GM18858 (cell line): ENCODE results near the gene GGA3.
"Not testable (repeated sequence)": the region's sequence is repeated elsewhere in the genome, so short reads cannot be mapped to it uniquely, and the experiment has no call there.

Source experiments
- ATAC-seq: cut with Tn5 transposase; IDR thresholded peaks from one replicate; pipeline ENCODE4 v1.9.1; 2021; ENCODE audit not compliant: unreplicated experiment

GGA3 gene

DNA sequence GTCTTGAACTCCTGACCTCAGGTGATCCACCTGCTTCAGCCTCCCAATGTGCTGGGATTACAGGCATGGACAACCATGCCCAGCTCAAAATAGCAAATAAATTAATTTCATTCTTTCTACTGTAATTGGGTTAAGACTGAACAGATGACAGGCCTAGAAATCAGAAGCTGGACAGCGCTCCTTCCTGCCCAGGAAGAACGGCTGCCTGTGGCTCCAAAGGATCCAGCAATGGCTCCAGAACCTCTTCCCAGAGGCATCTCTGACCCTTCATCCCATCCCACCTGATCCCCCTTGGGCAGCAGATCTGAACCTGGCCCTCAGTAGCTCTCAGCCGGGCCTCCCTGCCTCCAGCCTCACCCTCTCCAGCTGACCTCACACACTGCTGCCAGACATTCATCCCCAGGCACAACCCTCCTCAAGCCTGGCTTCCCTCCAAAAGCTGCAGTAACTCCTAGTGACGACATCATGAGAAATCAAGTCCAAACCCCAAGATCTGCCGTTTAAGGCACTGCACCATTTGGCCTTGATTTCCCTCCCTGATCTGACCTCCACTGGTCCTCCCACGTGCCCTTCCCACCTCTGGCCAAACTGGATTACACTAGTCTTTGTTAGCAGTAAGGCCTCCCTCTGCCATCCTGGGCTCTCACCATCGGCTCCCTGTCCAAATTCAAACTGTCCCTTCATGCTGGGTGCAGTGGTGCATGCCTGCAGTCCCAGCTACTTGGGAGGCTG, 12.7 kb upstream of the GGA3 start:
- ATAC-seq = no peak

DNA sequence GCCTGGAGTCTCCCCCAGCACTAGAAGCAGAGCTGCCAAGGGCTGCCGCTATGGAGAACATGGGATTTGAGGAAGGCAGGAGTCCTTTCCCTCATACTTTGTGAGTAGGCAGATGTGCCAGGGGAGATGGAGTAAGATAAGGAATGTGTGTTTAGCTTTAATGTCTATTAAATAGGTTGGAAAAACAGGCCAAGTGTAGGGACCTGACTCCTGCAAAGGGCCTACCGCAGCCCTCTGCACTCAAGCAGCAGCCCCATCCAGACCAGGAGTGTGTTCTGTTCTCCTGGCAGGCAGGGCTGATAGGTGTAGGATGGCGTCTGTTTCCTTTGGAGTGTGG, 11.4 kb upstream of the GGA3 start:
- ATAC-seq = no peak

DNA sequence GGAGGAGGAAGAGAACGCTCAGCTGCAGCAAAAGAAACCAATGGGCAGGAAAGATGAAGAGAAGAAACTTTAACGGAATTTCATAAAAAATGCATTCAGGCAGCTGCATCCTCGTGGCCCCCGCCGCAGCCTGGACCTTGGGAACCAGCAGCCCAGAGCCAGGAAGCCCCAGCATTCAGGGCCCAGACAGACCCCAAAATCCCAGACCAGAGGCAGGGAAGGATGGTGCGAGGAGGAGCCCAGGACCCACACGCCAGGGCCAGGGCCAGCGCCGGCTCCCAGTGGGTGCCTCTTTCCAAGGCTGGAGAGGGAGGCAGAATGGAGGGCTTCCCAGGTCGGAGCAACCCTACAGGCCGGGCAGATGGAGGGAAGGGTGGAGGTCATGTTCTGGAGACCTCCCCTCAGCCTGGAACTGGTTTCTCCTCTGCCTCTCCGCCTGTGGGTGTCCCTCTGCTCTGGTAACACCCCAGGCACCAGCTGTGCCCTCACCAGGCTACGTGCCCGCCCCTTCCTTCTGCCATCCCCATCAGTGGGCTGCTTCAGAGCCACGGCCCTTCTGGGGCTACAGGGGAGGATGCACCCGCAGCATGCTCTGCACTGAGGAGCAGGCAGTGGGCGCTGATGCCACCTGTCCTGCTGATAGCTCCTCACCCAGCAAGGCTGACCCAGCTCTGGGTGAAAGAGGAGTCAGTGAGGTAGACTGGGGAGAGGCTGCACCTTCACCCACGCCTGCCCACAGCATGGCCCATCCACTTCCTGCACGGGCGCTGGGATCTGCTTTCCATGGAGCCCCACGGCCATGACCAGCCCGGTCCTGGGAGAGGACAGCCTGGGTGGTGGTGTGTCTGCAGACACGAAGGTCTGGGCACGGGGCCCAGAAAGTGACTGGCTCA, 10.8 kb upstream of the GGA3 start:
- no peak for ATAC-seq

DNA sequence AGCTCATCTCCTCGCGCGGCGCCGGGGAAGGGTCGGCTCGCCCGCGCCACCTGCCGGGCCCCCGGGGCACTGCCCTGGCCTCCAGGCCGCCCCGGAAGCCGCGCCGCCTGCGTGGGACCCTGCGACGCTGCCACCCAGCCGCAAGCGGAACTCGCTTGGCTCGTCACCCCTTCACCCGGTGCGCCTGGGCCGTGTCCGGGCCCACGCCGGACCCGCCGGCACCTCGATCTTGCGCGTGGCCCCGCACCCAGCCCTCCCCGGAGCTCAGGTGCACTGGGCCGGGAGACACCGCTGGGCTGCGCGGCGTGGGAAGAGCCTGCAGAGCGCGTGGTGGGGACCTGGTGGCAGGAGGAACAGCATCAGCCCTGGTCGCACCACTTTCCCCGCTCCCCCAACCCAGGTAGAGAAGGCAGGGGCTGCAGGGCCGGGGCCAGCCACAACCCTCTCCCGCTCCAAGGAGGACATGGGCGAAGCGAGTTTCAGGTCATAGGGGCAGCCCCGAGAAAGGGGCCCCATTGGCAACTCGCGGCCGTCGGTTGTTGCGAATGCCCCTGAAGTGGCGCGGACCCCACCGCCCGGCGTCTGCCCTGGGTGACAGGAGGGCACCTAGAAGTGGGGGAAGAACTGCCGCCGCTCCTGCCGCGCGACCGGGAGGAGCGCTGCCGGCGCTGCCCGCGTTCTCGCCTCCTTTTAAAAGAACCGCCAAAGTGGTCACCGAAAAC, 10.0 kb upstream of the GGA3 start:
- ATAC-seq = no peak

DNA sequence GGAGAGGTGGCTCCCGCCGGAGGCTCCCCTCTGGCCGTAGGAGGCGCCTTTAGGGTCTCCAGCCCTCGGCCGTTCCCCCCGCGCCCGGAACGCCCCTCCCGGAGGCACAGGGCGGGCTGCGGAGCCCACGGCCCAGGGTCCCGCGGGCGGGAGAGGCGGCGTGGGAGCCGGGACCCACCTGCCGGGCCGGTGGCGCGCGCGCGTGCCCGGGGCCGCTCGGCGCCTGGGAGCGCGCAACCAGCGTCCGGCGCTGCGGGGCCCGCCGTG, 9.5 kb upstream of the GGA3 start, which contains the start of gene MIF4GD:
Gene MIF4GD (minus strand): TSS at position 266 of the 267 bp plus-strand sequence. CDS start 1,036 bp downstream, outside the sequence.
- ATAC-seq = peak; percentile 37

DNA sequence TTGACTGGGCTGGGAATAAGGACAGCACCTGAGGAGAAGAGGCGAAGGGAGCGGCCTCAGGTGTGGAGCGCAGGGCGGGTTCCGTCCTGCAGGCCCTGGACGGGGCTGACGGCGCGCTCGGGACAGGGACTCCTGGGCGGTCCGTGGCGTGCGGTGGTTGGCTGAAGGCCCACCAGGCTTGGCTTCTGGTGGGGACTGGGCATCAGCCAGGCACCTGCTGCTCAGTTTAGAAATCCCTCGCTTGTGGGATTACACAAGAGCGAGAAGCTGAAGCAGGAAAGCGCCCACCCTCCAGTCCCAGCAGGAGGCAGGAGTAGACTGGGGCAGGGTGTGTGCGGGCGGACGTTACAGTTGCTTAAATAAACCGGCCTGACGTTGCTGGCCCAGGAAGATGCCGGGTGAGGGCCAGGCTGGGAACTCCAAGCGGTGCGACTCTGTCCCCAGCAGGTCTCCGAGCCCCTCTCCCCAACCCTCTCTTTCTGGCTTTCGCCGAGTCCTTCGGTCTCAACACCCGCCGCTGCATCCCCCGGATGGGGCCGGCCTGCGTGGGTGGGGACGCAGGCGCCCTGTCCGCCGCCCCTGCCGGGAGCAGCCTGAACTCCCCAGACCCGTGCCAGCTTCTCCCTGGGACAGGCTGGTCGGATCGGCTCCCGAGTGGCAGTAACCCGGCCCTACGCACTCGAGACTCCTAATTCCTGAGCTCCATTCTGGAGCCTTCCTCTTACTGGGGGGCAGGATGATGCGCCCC, 9.0 kb upstream of the GGA3 start:
- peak; percentile 18 for ATAC-seq

DNA sequence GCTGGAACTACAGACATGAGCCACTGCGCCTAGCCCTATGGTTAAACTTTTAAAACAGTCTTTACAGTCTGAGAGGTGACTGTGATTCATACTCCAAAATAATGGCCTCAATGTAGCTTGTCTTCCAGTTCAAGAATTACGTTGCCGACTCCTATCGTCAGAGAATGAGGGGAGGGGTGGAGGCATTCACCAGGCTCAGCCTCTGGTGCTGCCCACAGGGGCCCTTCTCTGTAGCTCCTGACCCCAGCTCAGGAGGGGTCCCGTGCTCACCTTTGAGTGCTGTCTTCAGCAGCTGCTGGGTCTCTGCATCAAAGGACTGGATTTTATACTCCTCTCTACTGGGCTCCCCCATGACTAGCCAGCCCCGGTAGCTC, 8.4 kb upstream of the GGA3 start:
- ATAC-seq = no peak

DNA sequence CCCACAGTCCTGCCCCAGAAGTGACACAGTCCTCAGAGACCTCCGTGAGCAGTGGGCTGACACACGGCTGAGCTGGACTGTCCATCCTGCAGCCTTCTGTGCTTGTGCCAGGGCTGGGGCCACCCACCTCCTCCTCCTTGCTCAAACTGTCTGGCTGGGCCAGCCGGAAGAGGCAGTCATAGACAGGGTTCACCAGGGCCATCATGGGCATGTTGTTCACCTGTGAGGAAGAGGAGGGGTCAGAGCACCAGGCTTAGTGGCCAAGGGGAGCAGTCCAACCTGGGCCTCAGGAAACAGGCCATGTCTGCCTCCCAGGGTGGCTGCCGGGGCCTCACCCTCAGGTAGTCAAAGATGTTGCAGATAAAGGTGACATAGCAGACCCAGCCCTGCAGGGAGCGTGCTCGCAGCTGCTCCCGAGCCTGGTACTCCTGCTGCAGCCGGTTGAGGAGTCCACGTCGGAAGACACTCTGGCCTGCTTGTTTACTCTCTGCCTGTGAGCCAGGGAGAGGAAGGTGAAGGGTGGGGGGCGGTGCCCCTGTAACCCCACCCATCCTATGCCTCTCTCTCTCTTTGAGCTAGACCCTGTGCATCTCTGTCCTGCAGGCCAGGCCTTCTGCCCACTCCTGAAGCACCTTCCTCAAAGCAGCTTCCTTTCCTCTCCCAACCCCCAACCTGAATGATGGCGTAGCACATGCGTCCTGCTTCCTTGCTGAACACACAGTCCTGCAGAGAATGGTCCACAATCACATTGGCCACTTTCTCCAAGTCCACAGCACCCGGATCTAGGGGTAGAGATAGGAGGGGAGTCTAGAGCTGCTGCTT, 6.2 kb upstream of the GGA3 start:
- no peak for ATAC-seq

DNA sequence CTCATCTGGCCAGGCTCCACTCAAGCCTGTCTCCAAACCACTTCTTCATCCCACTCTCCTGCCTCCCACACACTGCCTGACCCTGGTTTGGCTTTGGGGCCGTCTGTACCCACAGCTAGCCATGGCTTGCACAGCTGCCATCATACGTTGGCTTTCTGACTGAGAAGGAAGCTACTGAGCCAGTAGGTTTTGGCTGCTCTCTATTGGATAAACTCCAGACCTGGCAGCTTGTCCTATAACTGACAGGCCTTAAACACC, 5.7 kb upstream of the GGA3 start:
- no peak for ATAC-seq

DNA sequence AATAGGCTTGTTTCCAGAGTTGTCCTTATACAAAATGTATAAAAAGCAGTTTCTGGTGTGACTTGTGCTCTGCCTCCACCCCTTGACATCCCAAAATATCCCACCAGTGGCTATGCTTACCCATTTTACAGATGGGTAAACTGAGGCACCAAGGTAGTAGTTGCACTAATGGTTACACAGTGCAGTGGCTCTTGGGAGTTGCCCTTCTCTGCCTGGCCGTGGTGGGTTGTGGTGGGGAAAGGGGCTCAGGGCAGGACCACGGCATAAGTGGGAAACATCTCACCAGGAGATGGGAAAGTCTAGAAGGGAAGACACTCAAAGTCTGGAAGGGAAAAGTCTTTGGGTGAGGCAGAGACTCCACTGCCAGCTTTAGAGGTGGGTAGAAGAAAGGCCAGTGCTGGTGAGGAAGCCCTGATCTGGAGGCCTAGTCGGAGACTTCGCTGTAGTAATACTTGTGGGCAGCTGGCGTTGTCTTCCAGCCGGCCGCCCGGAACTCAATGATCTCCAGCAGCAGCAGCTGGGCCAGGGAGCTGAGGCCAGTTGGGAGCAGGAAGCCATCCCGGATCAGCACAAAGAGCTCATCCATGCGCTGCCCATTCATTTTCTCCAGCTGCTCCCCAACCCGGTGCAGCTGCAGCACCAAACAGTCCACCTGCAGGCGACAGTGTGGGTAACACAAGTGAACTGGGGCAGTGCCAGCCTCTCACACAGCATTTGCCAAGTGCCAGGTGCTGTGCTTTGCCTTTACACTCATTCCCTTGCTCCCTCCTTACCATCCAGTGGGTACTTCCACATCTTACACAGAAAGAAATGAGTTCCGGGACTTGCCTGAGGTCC, 5.1 kb upstream of the GGA3 start:
- no peak for ATAC-seq

DNA sequence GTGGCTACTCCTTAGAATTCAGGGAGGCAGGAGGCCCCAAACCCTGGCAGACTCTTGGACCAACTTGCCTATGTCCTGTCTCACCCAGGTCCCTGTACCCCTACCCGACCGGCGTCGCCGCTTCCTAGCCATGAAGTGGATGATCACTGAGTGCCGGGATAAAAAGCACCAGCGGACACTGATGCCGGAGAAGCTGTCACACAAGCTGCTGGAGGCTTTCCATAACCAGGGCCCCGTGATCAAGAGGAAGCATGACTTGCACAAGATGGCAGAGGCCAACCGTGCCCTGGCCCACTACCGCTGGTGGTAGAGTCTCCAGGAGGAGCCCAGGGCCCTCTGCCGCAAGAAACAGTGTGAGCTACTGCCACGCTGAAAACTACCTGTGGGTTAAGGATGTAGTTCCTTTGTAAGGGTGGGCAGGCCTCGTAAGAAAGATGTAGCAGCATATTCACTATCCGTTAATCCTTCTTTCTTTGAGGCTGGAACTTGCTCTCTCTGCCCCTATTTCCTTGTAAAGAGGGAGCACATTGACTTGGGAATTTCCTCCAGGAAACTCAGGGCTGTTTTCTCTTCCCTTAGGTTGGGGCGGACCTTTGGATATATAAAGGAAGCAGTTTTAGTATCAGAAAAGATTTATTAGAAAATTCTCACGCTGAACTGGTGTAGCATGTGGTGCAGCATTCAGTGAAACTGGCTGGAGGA, 4.4 kb upstream of the GGA3 start:
- ATAC-seq = no peak

DNA sequence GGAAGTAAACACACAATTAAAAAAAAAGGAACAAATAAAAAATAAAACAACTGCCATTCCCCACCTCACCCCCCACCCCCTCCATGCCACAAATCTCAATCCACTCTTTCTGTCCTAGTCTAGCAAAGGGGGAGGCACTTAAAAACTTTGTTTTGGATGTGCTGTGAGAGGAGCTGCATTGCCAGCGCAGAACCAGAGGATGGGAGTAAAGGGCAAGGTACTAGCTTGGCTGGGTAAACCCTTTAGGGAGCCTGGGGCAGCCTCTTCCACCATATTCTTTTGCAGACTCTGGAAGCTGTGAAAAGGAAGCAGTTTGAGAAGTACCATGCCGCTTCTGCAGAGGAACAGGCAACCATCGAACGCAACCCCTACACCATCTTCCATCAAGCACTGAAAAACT, 1.6 kb upstream of the GGA3 start:
- no peak for ATAC-seq

DNA sequence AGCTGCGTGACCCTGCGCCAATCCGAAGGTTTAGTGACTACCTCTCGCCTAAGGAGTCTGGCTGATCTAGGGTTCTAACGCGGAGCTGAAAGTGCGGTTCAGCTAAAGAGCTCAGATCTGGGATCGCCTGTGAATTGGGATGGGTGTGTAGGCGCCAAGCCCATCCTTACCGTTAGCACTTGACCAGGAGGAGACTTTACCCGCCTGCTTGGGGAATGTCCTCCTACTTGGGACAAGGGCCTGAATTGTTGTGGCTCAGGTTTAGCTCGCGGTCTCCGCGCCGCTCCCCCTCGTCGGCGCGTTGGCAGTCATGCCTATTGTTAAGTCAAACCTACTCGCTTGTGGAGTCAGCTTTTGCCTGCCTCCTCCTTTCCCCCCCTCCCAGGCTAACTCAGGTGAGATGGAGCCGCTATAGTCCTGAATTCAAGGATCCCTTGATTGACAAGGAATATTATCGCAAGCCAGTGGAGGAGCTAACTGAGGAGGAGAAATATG, 753 bp upstream of the GGA3 start:
- ATAC-seq = no peak

DNA sequence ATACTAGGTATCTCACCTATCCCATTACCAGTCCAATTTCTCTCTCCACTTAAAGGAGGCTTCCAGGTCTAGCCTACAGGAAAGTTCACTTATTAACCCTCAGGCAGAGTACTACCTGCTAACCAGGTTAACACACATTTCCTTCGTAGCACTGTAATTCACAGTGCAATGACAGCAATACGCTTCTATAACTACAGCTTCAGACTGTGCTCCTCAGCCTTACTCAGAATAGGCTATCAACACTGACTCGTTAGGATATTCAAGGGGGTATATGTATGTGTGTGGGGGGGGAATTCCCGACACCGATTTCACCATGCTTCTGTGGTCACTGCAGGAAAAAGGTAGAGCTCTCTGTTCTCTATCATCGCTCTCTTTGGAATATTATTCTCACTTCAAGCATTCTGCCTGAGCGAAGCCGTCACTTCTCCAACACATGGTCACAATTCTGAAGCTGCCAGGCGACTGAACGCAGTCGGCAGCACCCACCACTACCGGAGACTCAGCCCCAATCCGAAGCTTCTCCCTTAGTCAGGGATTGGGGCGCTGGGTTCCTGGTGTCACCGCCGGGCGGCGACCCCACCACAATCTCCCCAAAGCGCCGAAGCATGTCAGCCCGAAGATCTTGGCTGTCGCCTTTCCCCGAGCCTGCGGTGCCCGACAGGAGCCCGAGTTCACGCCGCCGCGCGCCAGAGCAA, 618 bp downstream of the GGA3 start:
- ATAC-seq = no peak

DNA sequence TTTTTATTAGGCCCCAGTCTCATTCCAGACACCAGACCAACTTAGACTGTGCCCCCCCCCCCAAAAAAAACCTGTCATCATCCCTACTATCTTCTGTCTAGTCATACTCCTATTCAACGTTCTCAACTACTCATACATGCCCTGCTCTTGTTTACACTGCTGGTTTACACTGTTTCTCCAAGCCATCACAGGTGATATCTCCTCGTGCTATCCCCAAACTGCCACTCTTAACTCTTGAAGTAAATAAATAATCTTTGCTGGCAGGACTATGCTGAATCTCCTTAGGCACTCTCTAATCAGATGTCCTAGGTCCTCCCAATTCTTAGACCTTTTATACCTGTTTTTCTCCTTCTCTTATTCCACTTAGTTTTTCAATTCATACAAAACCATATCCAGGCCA, 4.2 kb downstream of the GGA3 start:
- ATAC-seq = not testable (repeated sequence)

DNA sequence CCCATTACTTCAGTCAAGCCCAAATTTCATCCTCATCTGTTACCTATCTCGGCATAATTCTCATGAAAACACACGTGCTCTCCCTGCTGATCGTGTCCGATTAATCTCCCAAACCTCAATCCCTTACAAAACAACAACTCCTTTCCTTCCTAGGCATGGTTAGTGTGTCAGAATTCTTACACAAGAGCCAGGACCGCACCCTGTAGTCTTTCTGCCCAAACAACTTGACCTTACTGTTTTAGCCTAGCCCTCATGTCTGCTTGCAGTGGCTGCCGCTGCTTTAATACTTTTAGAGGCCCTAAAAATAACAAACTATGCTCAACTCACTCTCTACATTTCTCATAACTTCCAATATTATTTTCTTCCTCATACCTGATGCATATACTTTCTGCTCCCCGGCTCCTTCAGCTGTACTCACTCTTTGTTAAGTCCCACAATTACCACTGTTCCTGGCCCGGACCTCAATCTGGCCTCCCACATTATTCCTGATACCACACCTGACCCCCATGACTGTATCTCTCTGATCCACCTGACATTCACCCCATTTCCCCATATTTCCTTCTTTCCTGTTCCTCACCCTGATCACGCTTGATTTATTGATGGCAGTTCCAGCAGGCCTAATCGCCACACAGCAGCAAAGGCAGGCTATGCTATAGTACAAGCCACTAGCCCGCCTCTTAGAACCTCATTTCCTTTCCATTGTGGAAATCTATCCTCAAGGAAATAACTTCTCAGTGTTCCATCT, 5.3 kb downstream of the GGA3 start:
- ATAC-seq = not testable (repeated sequence)

DNA sequence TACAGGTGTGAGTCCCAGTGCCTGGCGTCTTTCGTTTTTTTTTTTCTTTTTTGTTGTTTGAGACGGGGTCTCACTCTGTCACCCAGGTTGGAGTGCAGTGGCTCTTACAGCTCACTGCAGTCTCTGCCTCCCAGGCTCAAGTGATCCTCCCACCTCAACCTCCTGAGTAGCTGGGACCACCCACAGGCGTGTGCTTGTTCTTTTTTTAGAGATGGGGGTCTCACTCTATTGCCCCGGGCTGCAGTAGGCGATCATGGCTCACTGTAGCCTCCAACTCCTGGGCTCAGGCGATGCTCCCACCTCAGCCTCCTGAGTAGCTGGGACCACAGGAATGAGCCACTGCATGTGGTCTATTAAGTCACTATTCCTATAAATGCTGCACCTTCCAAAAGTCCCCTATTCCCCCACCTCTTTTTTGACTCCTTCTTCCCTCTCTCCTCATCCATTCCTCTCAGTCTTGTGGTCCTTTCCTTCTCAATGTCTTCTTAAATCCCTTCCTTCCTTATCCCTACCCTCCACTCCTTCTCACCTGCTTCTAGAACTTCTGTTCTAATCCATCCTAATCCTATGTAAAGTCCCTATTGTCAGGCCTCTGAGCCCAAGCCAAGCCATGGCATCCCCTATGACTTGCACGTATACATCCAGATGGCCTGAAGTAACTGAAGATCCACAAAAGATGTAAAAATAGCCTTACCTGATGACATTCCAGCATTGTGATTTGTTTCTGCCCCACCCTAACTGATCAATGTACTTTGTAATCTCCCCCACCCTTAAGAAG, 9.2 kb downstream of the GGA3 start:
- ATAC-seq = no peak
